SW 1271 (cell line): ENCODE measurements around the gene CEP290.
"Not testable (repeated sequence)": the region's sequence is repeated elsewhere in the genome, so short reads cannot be mapped to it uniquely, and the experiment has no call there.

Experiments used
- DNase-seq, 2 experiments: peaks; one replicate each; lab custom pipeline; 2025; lab: John Stamatoyannopoulos, UW

CEP290 gene

DNA sequence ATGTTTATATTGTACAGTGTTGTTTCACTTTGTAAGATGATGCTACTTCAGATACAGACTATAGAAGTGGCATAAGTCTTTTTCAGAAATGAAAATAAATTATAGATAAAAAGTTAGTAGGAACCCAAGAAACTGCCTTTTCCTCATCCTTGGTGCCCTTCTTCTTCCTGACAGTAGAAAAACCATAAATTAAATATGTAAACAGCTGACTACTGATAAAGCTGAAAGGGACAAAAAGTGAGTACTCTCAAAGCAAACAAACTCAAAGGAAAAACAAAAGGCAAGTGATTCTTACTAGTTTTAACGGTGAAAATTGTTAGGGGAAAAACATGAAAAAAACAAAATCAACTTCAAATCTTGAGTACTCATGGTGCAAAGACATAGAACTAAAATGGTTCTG lies 104.1 kb downstream of the CEP290 start:
- no peak for DNase-seq

DNA sequence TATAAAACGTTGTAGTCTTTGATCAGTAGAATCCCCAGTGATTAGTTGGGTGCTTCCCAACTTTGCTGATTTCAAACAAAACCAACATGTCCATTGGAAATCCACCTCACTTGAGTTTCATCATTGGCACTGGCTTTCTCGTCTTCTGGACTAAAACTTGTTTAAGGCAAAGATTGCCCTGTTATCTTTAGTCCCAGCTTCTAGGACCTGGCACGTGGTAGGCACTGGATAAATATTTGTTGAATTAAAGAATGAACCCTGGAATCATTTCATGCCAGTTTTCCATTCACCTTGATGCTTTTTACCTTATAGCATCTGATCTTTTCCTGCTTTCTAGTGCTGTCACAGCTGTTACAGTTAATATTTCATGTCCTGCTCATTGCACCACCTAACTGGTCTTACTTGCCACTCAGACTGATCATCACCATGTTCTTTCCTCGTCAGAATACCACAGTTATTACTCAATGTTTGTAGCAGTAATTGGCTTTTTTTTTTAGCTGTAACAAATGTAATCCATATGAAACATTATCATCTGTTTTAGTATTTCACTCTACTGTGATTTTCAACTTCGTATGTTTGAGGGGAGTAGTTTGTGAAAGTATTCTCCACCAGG lies 105.4 kb downstream of the CEP290 start:
- no peak for DNase-seq

DNA sequence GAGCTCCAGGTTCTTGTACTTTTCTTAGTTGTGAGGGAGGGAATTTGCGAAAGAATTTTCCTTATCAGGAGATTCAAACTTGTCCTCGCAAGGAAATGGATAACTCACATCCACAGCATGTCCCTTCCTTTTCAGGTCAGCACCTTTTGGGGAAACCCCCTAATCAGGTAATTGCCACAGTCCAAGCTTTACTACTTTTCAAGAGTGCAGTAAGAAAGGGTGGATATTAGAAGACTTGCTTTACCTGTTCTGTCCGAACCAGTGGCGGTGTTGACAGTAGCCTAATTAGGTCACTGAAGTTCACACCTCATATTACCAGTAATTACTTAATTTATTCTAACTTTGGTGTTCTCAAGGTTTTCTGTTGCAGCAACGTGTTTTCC lies 106.0 kb downstream of the CEP290 start:
- DNase-seq, result no peak

DNA sequence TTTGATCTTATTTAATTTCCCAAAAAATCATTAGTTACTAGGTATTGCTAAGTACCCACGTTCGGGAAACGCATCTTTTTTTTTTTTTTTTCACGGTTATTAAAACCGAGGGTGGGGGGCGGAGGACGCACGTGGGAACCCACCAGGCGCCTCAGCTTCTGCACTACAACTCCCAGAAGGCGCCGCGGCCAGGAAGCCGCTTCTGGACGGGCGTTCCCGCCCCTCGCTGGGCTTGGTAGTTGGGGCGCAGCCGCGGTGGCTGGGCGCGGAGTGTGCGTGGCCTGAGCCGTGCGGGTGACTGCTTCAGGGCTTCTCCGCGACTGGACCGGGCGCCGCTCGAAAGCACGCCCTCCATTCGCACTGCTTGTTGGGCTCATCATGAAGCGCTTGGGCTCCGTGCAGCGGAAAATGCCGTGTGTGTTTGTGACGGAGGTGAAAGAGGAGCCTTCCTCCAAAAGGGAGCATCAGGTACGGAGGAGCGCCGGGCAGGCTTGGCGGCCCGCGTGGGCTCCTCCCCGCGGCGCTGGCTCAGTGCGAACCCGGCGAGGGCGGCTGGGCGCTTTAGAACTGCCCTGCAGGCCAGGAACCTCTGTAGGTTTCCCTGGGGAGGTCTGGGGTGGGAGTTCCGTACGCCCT lies 106.5 kb downstream of the CEP290 start:
- peak; percentile 45 to 72 for DNase-seq

DNA sequence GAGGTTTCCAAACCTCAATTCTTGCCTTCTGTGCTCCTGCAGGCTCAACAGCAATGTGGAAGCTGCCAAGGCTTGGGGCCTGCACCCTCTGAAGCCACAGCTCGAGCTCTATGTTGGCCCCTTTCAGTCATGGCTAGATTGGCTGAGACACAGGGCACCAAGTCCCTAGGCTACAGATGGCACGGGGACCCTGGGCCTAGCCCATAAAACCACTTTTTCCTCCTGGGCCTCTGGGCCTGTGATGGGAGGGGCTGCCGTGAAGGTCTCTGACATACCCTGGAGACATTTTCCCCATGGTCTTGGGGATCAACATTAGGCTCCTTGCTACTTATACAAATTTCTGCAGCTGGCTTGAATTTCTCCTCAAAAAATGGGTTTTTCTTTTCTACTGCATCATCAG lies 110.7 kb downstream of the CEP290 start:
- not testable (repeated sequence) for DNase-seq

DNA sequence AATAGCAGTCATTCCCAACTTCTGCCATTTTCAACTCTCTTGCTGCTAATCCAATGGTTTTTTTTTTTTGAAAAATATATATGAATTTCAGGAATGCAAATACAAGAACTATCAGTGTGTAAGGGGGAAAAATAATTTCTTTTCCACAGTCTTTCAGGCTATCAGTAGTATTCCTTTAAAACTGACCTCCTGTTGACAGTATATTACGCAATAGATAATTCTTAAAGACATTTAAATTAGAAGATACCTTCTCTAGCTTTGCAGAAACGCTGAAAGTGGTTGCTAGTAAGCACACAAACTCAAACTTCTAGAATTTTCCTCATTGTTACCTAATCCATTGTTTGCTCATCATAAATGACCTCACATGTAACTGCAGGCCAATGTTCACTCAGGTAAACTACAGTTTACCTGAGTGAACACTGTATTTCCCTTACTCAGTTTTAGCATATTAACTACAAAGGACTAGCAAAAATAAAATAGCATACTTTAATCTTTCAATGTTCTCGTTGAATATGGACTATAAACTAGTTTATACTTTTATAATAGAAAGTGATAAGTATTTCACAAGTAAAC lies 112.7 kb downstream of the CEP290 start, which contains the start of gene C12orf50:
TSS of gene C12orf50 (minus strand) at position 309 of the 573 bp plus-strand sequence. CDS start 2,439 bp downstream, outside the sequence.
- no peak for DNase-seq

DNA sequence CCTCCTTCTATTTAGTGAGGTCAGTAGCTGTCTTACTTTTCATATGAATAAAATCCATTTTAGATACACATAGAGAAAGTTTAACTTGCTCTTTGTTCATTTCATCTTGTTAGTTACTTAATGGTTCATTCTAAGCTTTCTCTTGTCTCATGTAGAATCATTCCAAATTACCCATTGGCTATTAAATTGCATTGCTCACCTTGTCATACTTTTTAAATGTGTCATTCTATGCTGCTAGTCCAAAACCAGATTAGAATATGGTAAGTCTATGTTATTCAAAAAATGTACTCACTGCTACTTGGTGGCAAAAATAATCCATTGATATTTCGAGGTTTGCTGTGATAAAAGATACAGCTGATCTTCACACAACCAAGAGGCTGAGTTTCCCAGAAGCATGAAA lies 115.7 kb downstream of the CEP290 start:
- no peak for DNase-seq

DNA sequence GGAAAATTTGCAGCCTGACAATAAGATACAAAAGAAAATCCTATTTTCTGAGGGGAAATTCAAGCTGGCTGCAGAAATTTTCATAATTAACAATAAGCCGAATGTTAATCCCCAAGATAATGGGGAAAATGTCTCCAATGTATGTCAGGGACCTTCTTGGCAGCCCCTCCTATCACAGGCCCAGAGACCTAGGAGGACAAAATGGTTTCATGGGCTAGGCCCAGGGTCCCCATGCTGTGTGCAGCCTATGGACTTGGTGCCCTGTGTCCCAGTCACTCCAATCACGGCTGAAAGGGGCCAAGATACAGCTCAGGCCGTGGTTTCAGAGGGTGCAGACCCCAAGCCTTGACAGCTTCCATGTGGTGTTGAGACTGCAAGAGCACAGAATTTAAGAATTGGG lies 123.9 kb downstream of the CEP290 start:
- DNase-seq, result no peak

DNA sequence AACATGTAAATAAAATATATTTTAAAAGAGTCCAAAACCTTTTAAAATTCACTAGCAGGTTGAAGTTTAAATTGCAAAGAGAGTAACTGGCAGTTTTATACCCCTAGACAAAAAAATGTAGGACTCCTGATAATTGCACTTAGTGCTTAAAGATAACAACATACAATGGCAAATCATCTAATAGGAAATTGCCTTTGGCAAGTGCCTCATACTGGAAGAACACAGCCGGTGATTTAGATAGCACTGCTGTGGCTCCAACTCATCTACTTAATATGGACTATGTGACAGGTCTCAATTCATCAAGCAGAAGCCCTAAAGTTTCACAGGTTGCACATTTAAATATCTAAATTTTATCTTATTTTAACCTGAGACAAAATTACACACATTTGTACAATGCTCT lies 126.1 kb downstream of the CEP290 start:
- no peak for DNase-seq

DNA sequence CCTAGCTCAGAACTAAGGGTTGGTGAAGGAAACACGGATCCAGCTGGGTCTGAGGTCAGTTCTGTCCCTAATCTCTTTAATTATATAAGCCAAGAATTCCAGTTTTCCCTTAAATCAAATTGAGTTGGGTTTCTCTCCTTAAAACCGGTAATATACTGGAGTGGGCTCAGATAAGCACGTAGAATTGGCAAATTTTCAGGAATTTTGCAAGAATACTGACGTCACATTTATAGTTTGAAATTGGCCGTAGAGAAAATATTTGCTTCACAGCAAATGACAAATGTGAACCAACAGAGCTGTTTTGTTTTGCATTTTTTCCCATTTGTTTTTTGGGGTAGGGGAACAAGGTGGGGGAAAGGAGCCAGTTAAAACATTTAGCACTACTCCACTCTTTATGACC lies 130.1 kb downstream of the CEP290 start:
- no peak for DNase-seq

DNA sequence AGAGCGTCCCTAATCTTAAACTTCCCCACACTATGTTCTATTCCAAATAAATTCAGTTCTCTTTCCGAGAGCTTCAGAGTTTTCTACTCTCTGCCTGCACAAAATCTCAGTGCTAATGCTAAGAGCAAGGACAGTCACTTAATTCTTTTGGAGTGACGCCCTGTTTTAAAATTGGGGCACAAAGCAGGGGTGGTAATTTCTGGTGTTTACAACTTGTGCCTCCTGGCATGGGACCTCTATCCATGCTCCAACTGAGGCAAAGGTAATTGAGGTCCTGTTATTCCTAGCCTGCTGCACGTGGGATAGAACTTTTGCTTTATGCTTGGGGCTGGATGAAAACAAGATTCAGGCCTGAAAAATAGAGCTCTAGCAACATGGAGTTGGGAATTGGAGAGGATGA lies 135.5 kb downstream of the CEP290 start:
- no peak for DNase-seq

DNA sequence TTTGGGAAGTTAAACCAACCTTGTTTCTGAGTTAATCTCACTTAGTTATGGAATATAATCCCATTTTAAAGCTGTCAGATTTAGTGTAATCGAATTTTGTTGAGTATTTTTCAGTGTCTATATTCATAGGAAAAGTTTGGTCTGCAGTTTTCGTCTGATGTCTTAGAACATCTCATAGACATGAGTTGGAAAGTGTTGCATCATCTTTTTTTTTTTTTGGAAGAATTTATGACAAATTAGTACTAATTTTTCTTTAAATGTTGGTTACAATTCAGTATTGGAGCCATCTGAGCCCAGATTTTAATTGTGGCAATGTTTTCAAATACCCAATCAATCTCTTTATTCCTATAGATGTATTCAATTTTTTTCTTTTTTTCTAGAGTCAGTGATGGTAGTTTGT lies 140.6 kb downstream of the CEP290 start:
- DNase-seq, result no peak
